CD4-positive, CD25-positive, alpha-beta regulatory T cell (primary cell): ENCODE data around the gene ANXA2. TPM values are rescaled to one million over a fixed set of nuclear protein-coding genes. Genes with fewer than 3 reads are reported as not detected.

ENCODE experiments used
- ATAC-seq, 2 donors: fragments of 150-1000 bp; cut with Tn5 transposase; one replicate each; pipeline ENCODE4 v1.10.0; 2021; ENCODE audit warnings: low read depth in 2 of 2, moderate number of reproducible peaks in 2 of 2, moderate library complexity in 1 of 2
- DNase-seq, 3 donors: peaks; one replicate each; pipeline versions ENCODE4 v3.0.0 to v3.0.0-alpha.2; 2012 to 2022; ENCODE audit warnings: mixed read lengths in 1 of 3
- H3K27ac ChIP-seq: one replicate; pipeline ENCODE4 v1.7.0; 2013; ENCODE audit warnings: mild to moderate bottlenecking, low read length; ENCODE audit not compliant: insufficient read depth, poor library complexity, severe bottlenecking
- H3K27me3 ChIP-seq: one replicate; pipeline ENCODE4 v1.7.0; 2013; ENCODE audit warnings: low read length; ENCODE audit not compliant: control insufficient read depth, insufficient read depth
- H3K36me3 ChIP-seq: one replicate; pipeline ENCODE4 v1.7.0; 2013; ENCODE audit warnings: mild to moderate bottlenecking, low read length, moderate library complexity; ENCODE audit not compliant: control insufficient read depth, insufficient read depth
- H3K4me1 ChIP-seq: 2 replicates; pipeline ENCODE4 v1.7.0; 2013; ENCODE audit warnings: mild to moderate bottlenecking, low read length; ENCODE audit not compliant: insufficient read depth, control insufficient read depth, poor library complexity, severe bottlenecking
- H3K4me3 ChIP-seq: one replicate; pipeline ENCODE4 v1.7.0; 2013; ENCODE audit warnings: low read depth, mild to moderate bottlenecking, low read length, moderate library complexity
- H3K9me3 ChIP-seq, 2 experiments: 1 replicate in 1 of 2; 2 replicates in 1 of 2; pipeline ENCODE4 v1.7.0; 2013; ENCODE audit warnings: low read length in 2 of 2, mild to moderate bottlenecking in 1 of 2, moderate library complexity in 1 of 2; ENCODE audit not compliant: control insufficient read depth in 2 of 2
- H3K27ac Mint-ChIP-seq, 3 donors: one replicate each; pipeline ENCODE4 v1.8.0; 2020 to 2022; ENCODE audit warnings: mild to moderate bottlenecking in 3 of 3, mixed read lengths in 3 of 3, moderate library complexity in 2 of 3
- H3K27me3 Mint-ChIP-seq: one replicate; pipeline ENCODE4 v1.8.0; 2022; ENCODE audit warnings: mild to moderate bottlenecking, mixed read lengths
- H3K36me3 Mint-ChIP-seq: one replicate; pipeline ENCODE4 v1.8.0; 2020; ENCODE audit warnings: mixed read lengths
- H3K4me1 Mint-ChIP-seq, 4 donors: one replicate each; pipeline ENCODE4 v1.8.0; 2020 to 2022; ENCODE audit warnings: mixed read lengths in 4 of 4, mild to moderate bottlenecking in 1 of 4
- H3K4me3 Mint-ChIP-seq, 4 donors: one replicate each; pipeline ENCODE4 v1.8.0; 2020 to 2022; ENCODE audit warnings: mild to moderate bottlenecking in 4 of 4, mixed read lengths in 4 of 4, moderate library complexity in 3 of 4
- H3K9me3 Mint-ChIP-seq, 7 donors: one replicate each; pipeline ENCODE4 v1.8.0; 2020 to 2022; ENCODE audit warnings: mixed read lengths in 7 of 7, mild to moderate bottlenecking in 3 of 7, moderate library complexity in 2 of 7
- polyA plus RNA-seq, 4 donors: library from polyadenylated mRNA; unstranded; fragments of 300-500 nt; fragmentation: Illumina TruSeq; gene quantifications; one replicate each; pipeline ENCODE4 v1.2.3, GENCODE V29; 2021
- total RNA-seq: library from RNA; stranded (reverse); gene quantifications from one replicate; pipeline ENCODE4 v1.2.3, GENCODE V29; 2022

ANXA2 gene
- total and polyA plus RNA-seq, 5 donors from 2014 or later, result 261 to 1,236 (median 706) TPM

DNA sequence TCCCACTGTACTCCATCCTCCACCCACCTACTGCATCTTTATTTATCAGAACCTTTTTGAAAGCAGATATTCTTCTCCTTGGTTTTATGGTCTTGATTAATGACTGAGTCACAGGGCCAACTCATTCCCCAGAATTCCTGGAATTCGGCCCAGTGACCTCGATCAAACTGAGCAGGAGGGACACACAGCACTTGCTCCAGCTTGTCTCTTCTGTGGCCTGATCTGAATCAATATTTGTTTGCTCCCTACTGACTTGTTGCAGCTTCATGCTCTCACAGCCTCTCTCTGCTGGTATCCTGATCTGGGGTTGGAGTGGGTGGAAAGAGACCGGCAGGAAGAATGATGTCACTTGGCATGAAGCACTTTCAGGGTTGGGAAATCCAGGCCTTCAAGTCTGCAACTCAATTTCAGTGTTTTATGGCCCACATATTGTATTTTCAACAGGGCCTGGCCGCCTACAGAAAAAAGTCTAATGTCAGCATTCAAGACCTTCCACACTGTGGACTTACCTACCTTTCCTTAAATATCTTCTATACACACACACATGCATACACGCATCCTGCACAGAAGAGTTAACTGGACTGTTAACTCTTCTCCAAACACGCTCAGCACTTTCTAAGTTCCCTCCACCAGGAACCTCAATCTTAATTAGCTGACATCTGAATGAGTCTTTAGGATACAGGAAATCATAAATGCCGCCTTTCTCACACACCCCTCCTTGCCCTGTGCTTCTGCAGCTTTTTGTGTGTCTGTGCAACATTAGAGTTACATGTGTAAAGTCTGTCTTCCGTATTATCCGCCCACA, 4.6 kb downstream of the ANXA2 start:
- Mint-ChIP-seq H3K4me3 (peak overlapping the region in 3 of 4 donors; percentile 27 to 70 (median 60)), H3K4me1 (peaks cover 22 to 86% (median 70%) of the 10 kb centered on the region in 4 donors), H3K27me3 (no peaks in the 10 kb centered on the region), H3K27ac (peak overlapping the region; percentile 3 to 71 (median 7)), H3K9me3 (no peaks in the 10 kb centered on the region), H3K36me3 (peaks cover 24% of the 10 kb centered on the region)
- peaks cover 94% of the 10 kb centered on the region for H3K4me1 ChIP-seq
- no peaks in the 10 kb centered on the region for H3K9me3 ChIP-seq
- DNase-seq (no peak), ATAC-seq (no peak)
- H3K4me3 ChIP-seq, result peak overlapping the region; percentile 53
- H3K27me3 ChIP-seq, result no peaks in the 10 kb centered on the region
- peaks cover 11% of the 10 kb centered on the region for H3K36me3 ChIP-seq
- peak overlapping the region; percentile 67 for H3K27ac ChIP-seq

- Histone ChIP-seq H3K27me3 (no peaks in the 10 kb centered on the region), H3K27ac (peak overlapping the region; percentile 67), H3K9me3 (no peaks in the 10 kb centered on the region), H3K36me3 (peaks cover 11% of the 10 kb centered on the region), H3K4me1 (peaks cover 92% of the 10 kb centered on the region), H3K4me3 (peak overlapping the region; percentile 22)
- ATAC-seq (peak in 1 of 2 donors; percentile 36), DNase-seq (peak; percentile 11 to 44 (median 41))
- peak overlapping the region; percentile 10 to 55 (median 36) for H3K4me3 Mint-ChIP-seq
- peaks cover 24% of the 10 kb centered on the region for H3K36me3 Mint-ChIP-seq
- H3K4me1 Mint-ChIP-seq, result peaks cover 22 to 88% (median 72%) of the 10 kb centered on the region in 4 donors
- H3K27ac Mint-ChIP-seq, result peak overlapping the region in 2 of 3 donors; percentile 7 to 47
- no peaks in the 10 kb centered on the region for H3K27me3 Mint-ChIP-seq
- no peaks in the 10 kb centered on the region for H3K9me3 Mint-ChIP-seq
Observed at GRCh38 chr15:60392601-60392985, 5.2 kb downstream of the ANXA2 start.

GRCh38 chr15:60391722-60392315, 6.0 kb downstream of the ANXA2 start:
- Mint-ChIP-seq H3K27me3 (no peaks in the 10 kb centered on the region), H3K9me3 (no peaks in the 10 kb centered on the region), H3K4me3 (peak overlapping the region in 3 of 4 donors; percentile 46 to 69 (median 61)), H3K4me1 (peaks cover 22 to 91% (median 77%) of the 10 kb centered on the region in 4 donors), H3K27ac (peak overlapping the region; percentile 22 to 68 (median 48)), H3K36me3 (peaks cover 24% of the 10 kb centered on the region)
- ATAC-seq (no peak), DNase-seq (no peak)
- Histone ChIP-seq H3K27me3 (no peaks in the 10 kb centered on the region), H3K27ac (peak overlapping the region; percentile 67), H3K36me3 (peaks cover 11% of the 10 kb centered on the region), H3K4me1 (peaks cover 84% of the 10 kb centered on the region), H3K4me3 (peak overlapping the region; percentile 22), H3K9me3 (no peaks in the 10 kb centered on the region)

DNA sequence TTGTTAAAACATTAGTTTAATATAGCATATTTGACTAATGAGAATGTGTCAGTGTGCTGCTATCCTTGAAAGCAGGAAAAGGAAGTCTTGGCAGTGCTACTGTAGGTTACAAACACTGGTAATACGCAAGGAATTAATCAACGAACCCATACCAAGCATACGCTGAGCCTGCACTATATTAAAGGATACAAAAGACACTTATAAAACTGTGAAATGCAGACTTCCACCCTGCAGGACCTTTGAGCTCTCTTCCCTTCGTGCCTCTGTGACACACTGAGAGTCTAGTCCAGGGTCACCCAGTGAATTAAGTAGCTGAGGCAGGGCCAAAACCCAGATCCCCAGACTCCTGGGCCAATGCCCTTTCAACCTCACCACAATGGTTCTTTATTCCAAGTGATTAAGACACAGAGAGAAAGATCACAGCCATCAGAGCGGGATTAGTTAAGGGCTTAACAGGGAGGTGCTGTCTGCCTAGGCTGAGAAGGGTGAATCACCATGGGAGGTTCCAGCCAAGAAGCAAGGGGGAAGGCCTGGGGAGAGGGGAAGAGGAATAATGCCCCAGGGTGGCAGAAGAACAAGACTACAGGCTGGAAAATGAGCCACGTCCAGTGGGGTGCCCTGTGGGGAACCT, 6.8 kb downstream of the ANXA2 start:
- DNase-seq (no peak), ATAC-seq (no peak)
- Histone ChIP-seq H3K4me1 (peaks cover 76% of the 10 kb centered on the region), H3K9me3 (no peaks in the 10 kb centered on the region), H3K27ac (peak overlapping the region; percentile 67), H3K36me3 (peaks cover 10% of the 10 kb centered on the region), H3K27me3 (no peaks in the 10 kb centered on the region), H3K4me3 (peak overlapping the region; percentile 42)
- Mint-ChIP-seq H3K9me3 (no peaks in the 10 kb centered on the region), H3K4me3 (peak overlapping the region in 3 of 4 donors; percentile 54 to 83 (median 69)), H3K4me1 (peaks cover 22 to 90% (median 75%) of the 10 kb centered on the region in 4 donors), H3K36me3 (peaks cover 24% of the 10 kb centered on the region), H3K27ac (peak overlapping the region; percentile 22 to 81 (median 68)), H3K27me3 (no peaks in the 10 kb centered on the region)

DNA sequence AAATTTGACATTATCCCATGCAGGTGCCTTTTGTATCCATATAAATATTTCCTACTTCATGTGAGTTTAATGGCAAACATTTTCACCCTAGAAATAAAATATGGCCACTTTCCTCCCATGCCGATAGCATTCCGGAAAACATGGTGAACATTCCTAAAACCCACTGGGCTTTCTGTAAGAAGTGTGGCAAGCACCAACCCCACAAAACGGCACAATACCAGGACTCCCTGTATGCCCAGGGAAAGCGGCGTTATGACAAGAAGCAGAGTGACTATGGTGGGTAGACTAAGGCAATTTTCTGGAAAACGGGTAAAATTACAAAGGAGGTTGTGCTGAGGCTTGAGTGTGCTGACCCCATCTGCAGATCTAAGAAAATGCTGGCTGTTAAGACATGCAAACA, 7.6 kb downstream of the ANXA2 start:
- H3K27me3 Mint-ChIP-seq, result no peaks in the 10 kb centered on the region
- no peaks in the 10 kb centered on the region for H3K27me3 ChIP-seq
- H3K4me1 ChIP-seq, result peaks cover 69% of the 10 kb centered on the region
- peak overlapping the region in 1 of 3 donors; percentile 81 for H3K27ac Mint-ChIP-seq
- H3K9me3 Mint-ChIP-seq, result no peaks in the 10 kb centered on the region
- ATAC-seq (no peak), DNase-seq (no peak)
- peaks cover 12% of the 10 kb centered on the region for H3K36me3 ChIP-seq
- H3K4me1 Mint-ChIP-seq, result peaks cover 22 to 88% (median 69%) of the 10 kb centered on the region in 4 donors
- H3K4me3 ChIP-seq, result peak overlapping the region; percentile 79
- H3K4me3 Mint-ChIP-seq, result peak overlapping the region; percentile 55 to 91 (median 72)
- peaks cover 22% of the 10 kb centered on the region for H3K36me3 Mint-ChIP-seq
- peak overlapping the region; percentile 70 for H3K27ac ChIP-seq
- H3K9me3 ChIP-seq, result no peaks in the 10 kb centered on the region

GRCh38 chr15:60389261-60390077, 8.3 kb downstream of the ANXA2 start:
- H3K27me3 ChIP-seq, result no peaks in the 10 kb centered on the region
- Mint-ChIP-seq H3K4me1 (peaks cover 22 to 82% (median 62%) of the 10 kb centered on the region in 4 donors), H3K27ac (peak overlapping the region; percentile 15 to 81 (median 48)), H3K36me3 (peaks cover 19% of the 10 kb centered on the region), H3K4me3 (peak overlapping the region; percentile 55 to 91 (median 68)), H3K9me3 (no peaks in the 10 kb centered on the region), H3K27me3 (no peaks in the 10 kb centered on the region)
- peaks cover 64% of the 10 kb centered on the region for H3K4me1 ChIP-seq
- peaks cover 14% of the 10 kb centered on the region for H3K36me3 ChIP-seq
- peak overlapping the region; percentile 79 for H3K4me3 ChIP-seq
- H3K27ac ChIP-seq, result peak overlapping the region; percentile 70
- ATAC-seq (peak; percentile 70 to 86), DNase-seq (peak; percentile 6 to 87 (median 55))
- no peaks in the 10 kb centered on the region for H3K9me3 ChIP-seq

- no peaks in the 10 kb centered on the region for H3K27me3 ChIP-seq
- H3K27me3 Mint-ChIP-seq, result no peaks in the 10 kb centered on the region
- H3K36me3 ChIP-seq, result peaks cover 23% of the 10 kb centered on the region
- peak overlapping the region in 1 of 3 donors; percentile 12 for H3K27ac Mint-ChIP-seq
- H3K4me3 Mint-ChIP-seq, result peak overlapping the region in 1 of 4 donors; percentile 66
- H3K4me1 Mint-ChIP-seq, result peaks cover 14 to 70% (median 52%) of the 10 kb centered on the region in 4 donors
- H3K4me1 ChIP-seq, result peaks cover 43% of the 10 kb centered on the region
- peaks cover 17% of the 10 kb centered on the region for H3K36me3 Mint-ChIP-seq
- ATAC-seq (no peak), DNase-seq (no peak)
- H3K9me3 Mint-ChIP-seq, result no peaks in the 10 kb centered on the region
- H3K9me3 ChIP-seq, result no peaks in the 10 kb centered on the region
- H3K27ac ChIP-seq, result no peak overlapping the region
- no peak overlapping the region for H3K4me3 ChIP-seq
Observed at GRCh38 chr15:60387321-60387720, 10.5 kb downstream of the ANXA2 start.
